ENCODE data around the gene CDON.

GRCh38 chr11:125934473-125934872, 128.2 kb downstream of the CDON start:
- TF ChIP-seq CTCF (IDR thresholded peaks at IDR 0.05 in 4 of 5, conservative IDR thresholded peaks at IDR 0.05 in 1 of 5) (no peak), POLR2A (IDR thresholded peaks at IDR 0.05) (no peak)

Measured in gastrocnemius medialis (tissue), 4 donors.